ENCODE measurements around the gene DCST1.
"Not testable (repeated sequence)": the region's sequence is repeated elsewhere in the genome, so short reads cannot be mapped to it uniquely, and the experiment has no call there.

- TF ChIP-seq CREB5 (CRISPR knock-in tag; IDR thresholded peaks at IDR 0.05; ENCODE audit: low read depth); PATZ1 (CRISPR knock-in tag; IDR thresholded peaks at IDR 0.05; ENCODE audit: borderline replicate concordance); BACH2 (CRISPR knock-in tag; IDR thresholded peaks at IDR 0.05; ENCODE audit: borderline replicate concordance); TSHZ2 (CRISPR knock-in tag; IDR thresholded peaks at IDR 0.05); RARB (CRISPR knock-in tag; IDR thresholded peaks at IDR 0.05); ZFP30 (CRISPR knock-in tag; IDR thresholded peaks at IDR 0.05); CSRNP3 (CRISPR knock-in tag; IDR thresholded peaks at IDR 0.05); ARNTL (CRISPR knock-in tag; IDR thresholded peaks at IDR 0.05; ENCODE audit: borderline replicate concordance, low read depth); ESRRG (CRISPR knock-in tag; IDR thresholded peaks at IDR 0.05); GLIS3 (CRISPR knock-in tag; IDR thresholded peaks at IDR 0.05); TCF4 (CRISPR knock-in tag; IDR thresholded peaks at IDR 0.05; ENCODE audit: borderline replicate concordance); PPARA (CRISPR knock-in tag; IDR thresholded peaks at IDR 0.05; ENCODE audit: borderline replicate concordance); ZFP3 (CRISPR knock-in tag; IDR thresholded peaks at IDR 0.05); ZC3H10 (CRISPR knock-in tag; IDR thresholded peaks at IDR 0.05): not testable (repeated sequence)
These were observed 38.2 kb upstream of the DCST1 start for GRCh38 chr1:154995301-154995983.

Data from SK-N-SH treated with all-trans-retinoic acid at 6 μM for 48 hours (cell line).